IMR-90 (cell line): ENCODE measurements around the gene CFDP1. TPM values are rescaled to one million over a fixed set of nuclear protein-coding genes. Genes with fewer than 3 reads are reported as not detected.

Source experiments
- ATAC-seq: fragments of 200-7000 bp; cut with Tn5 transposase; 2 replicates; pipeline ENCODE4 v1.9.1; 2020; ENCODE audit warnings: low read depth, mild to moderate bottlenecking, moderate library complexity
- BruUV-seq: library from RNA; stranded (reverse); fragments of 400-500 nt; replicated peaks from 2 replicates; lab custom pipeline; 2021; lab: Mats Ljungman, UMichigan
- CTCF ChIA-PET: fragments of 300-600 bp; formaldehyde crosslinking; extraction: SDS; loops from one replicate; lab custom pipeline; 2021; ENCODE audit warnings: antibody characterized with exemption; lab: Yijun Ruan, JAX
- POLR2A ChIA-PET: fragments of 300-600 bp; sonication (Branson Sonifier 250); formaldehyde crosslinking; loops from one replicate; lab custom pipeline; 2022; ENCODE audit warnings: antibody characterized with exemption; ENCODE audit not compliant: unreplicated experiment; lab: Charles Lee
- DNase-seq: peaks from one replicate; pipeline ENCODE4 v3.0.0; 2013
- H2AFZ ChIP-seq: replicated peaks from 2 replicates; pipeline ENCODE3; 2013; ENCODE audit warnings: low read length, mild to moderate bottlenecking; ENCODE audit not compliant: poor library complexity
- H2AK5ac ChIP-seq: 2 replicates; pipeline ENCODE4 v1.6.1; 2013; ENCODE audit warnings: low read depth, low read length, inconsistent platforms
- H2AK9ac ChIP-seq: replicated peaks from 2 replicates; pipeline ENCODE3; 2013; ENCODE audit warnings: mild to moderate bottlenecking, low read depth, low read length, moderate library complexity; ENCODE audit not compliant: poor library complexity
- H2BK120ac ChIP-seq: 2 replicates; pipeline ENCODE4 v1.6.1; 2013; ENCODE audit warnings: low read depth, low read length, inconsistent platforms
- H2BK15ac ChIP-seq: 3 replicates; pipeline ENCODE4 v1.6.1; 2013; ENCODE audit warnings: low read depth, low read length, inconsistent platforms
- H2BK20ac ChIP-seq: 2 replicates; pipeline ENCODE4 v1.6.1; 2013; ENCODE audit warnings: low read depth, mild to moderate bottlenecking, inconsistent platforms, low read length, moderate library complexity
- H2BK5ac ChIP-seq: 2 replicates; pipeline ENCODE4 v1.6.1; 2013; ENCODE audit warnings: mild to moderate bottlenecking, low read depth, low read length, inconsistent platforms; ENCODE audit not compliant: poor library complexity, severe bottlenecking
- H3K14ac ChIP-seq: replicated peaks from 2 replicates; pipeline ENCODE4 v1.6.1; 2013; ENCODE audit warnings: low read depth, low read length, inconsistent platforms
- H3K18ac ChIP-seq: 2 replicates; pipeline ENCODE4 v1.6.1; 2013; ENCODE audit warnings: low read depth, low read length, control low read depth
- H3K23ac ChIP-seq: 2 replicates; pipeline ENCODE4 v1.6.1; 2013; ENCODE audit warnings: low read depth, low read length, inconsistent platforms
- H3K27ac ChIP-seq: 2 replicates; pipeline ENCODE4 v1.5.1; 2013; ENCODE audit warnings: mild to moderate bottlenecking, control low read depth, low read length; ENCODE audit not compliant: insufficient read depth
- H3K27me3 ChIP-seq: 2 replicates; pipeline ENCODE4 v1.6.1; 2013; ENCODE audit warnings: low read length; ENCODE audit not compliant: control insufficient read depth, insufficient read depth
- H3K36me3 ChIP-seq: 2 replicates; pipeline ENCODE4 v1.6.1; 2013; ENCODE audit warnings: low read length, mixed read lengths; ENCODE audit not compliant: control insufficient read depth, insufficient read depth
- H3K4ac ChIP-seq: 2 replicates; pipeline ENCODE4 v1.6.1; 2013; ENCODE audit warnings: low read depth, low read length, inconsistent platforms
- H3K4me1 ChIP-seq: 2 replicates; pipeline ENCODE4 v1.6.1; 2013; ENCODE audit warnings: low read length, mixed read lengths; ENCODE audit not compliant: control insufficient read depth, insufficient read depth
- H3K4me2 ChIP-seq: 2 replicates; pipeline ENCODE4 v1.6.1; 2013; ENCODE audit warnings: low read depth, mild to moderate bottlenecking, control low read depth, low read length, moderate library complexity
- H3K4me3 ChIP-seq: 2 replicates; pipeline ENCODE4 v1.5.1; 2013; ENCODE audit warnings: low read depth, mild to moderate bottlenecking, control low read depth, low read length, moderate library complexity; ENCODE audit not compliant: insufficient read depth
- H3K56ac ChIP-seq: 2 replicates; pipeline ENCODE4 v1.6.1; 2013; ENCODE audit warnings: low read length, inconsistent platforms; ENCODE audit not compliant: insufficient read depth; ENCODE audit errors: extremely low read depth
- H3K79me1 ChIP-seq, 2 experiments: 2 replicates each; pipeline ENCODE4 v1.6.1; 2013; ENCODE audit warnings: low read length in 2 of 2, inconsistent platforms in 1 of 2, low read depth in 1 of 2
- H3K9ac ChIP-seq: 2 replicates; pipeline ENCODE4 v1.6.1; 2013; ENCODE audit warnings: low read depth, low read length, control low read depth
- H3K9me1 ChIP-seq: 2 replicates; pipeline ENCODE4 v1.6.1; 2013; ENCODE audit warnings: low read length, inconsistent platforms; ENCODE audit not compliant: insufficient read depth
- H3K9me3 ChIP-seq: 2 replicates; pipeline ENCODE4 v1.6.1; 2013; ENCODE audit warnings: low read length; ENCODE audit not compliant: control insufficient read depth, insufficient read depth
- H4K20me1 ChIP-seq: 2 replicates; pipeline ENCODE4 v1.6.1; 2013; ENCODE audit warnings: low read length, inconsistent platforms; ENCODE audit not compliant: insufficient read depth
- H4K5ac ChIP-seq: 2 replicates; pipeline ENCODE4 v1.6.1; 2013; ENCODE audit warnings: mild to moderate bottlenecking, low read depth, low read length, control low read depth
- H4K8ac ChIP-seq, 2 experiments: 2 replicates each; pipeline ENCODE4 v1.6.1; 2013; ENCODE audit warnings: low read depth in 2 of 2, low read length in 2 of 2, control low read depth in 1 of 2, inconsistent platforms in 1 of 2
- H4K91ac ChIP-seq: 2 replicates; pipeline ENCODE4 v1.6.1; 2013; ENCODE audit warnings: low read depth, low read length, inconsistent platforms; ENCODE audit not compliant: insufficient read depth
- BHLHE40 ChIP-seq: fragments of 150-350 bp; IDR thresholded peaks from 2 replicates; pipeline ENCODE4 v1.6.1; 2016; ENCODE audit warnings: mild to moderate bottlenecking, low read depth, low read length
- CEBPB ChIP-seq: IDR thresholded peaks from 2 replicates; pipeline ENCODE4 v1.6.1; 2012; ENCODE audit warnings: low read depth, low read length, improper control_type of control experiment
- CHD1 ChIP-seq: IDR thresholded peaks from 2 replicates; pipeline ENCODE4 v1.6.1; 2012; ENCODE audit warnings: low read depth, low read length, improper control_type of control experiment
- FOS ChIP-seq: fragments of 150-350 bp; IDR thresholded peaks from 2 replicates; pipeline ENCODE4 v1.6.1; 2016; ENCODE audit warnings: low read depth, low read length
- MAFK ChIP-seq: IDR thresholded peaks from 2 replicates; pipeline ENCODE4 v1.6.1; 2012; ENCODE audit warnings: low read depth, low read length, improper control_type of control experiment
- MXI1 ChIP-seq: IDR thresholded peaks from 2 replicates; pipeline ENCODE4 v1.6.1; 2012; ENCODE audit warnings: low read depth, mild to moderate bottlenecking, low read length, moderate library complexity, borderline replicate concordance
- NFE2L2 ChIP-seq: fragments of 150-350 bp; IDR thresholded peaks from 2 replicates; pipeline ENCODE4 v1.6.1; 2016; ENCODE audit warnings: low read depth, mild to moderate bottlenecking, low read length
- RAD21 ChIP-seq: IDR thresholded peaks from 2 replicates; pipeline ENCODE4 v1.6.1; 2012; ENCODE audit warnings: low read length, improper control_type of control experiment
- RFX5 ChIP-seq: IDR thresholded peaks from 2 replicates; pipeline ENCODE4 v1.8.0; 2012; ENCODE audit warnings: low read depth, mild to moderate bottlenecking, low read length, moderate library complexity
- WGBS, 2 experiments: methylation state at CpG; one replicate each; pipeline versions ENCODE4 v1.1.5 to v1.1.7; 2013; ENCODE audit warnings: missing lambda C conversion rate in 2 of 2; ENCODE audit not compliant: insufficient read length in 1 of 2; ENCODE audit errors: extremely low coverage in 2 of 2; 5-methylcytosine and 5-hydroxymethylcytosine counted together
- dilution Hi-C: fragments of 300-500 bp; cut with HindIII; formaldehyde crosslinking; loops from one replicate; pipeline ENCODE4 v1.14.3; 2018; ENCODE audit warnings: low sequenced_read_pairs; ENCODE audit not compliant: unreplicated experiment
- in situ Hi-C: fragments of 300-500 bp; cut with MboI; formaldehyde crosslinking; loops from 3 replicates; pipeline ENCODE4 v1.14.3; 2019; ENCODE audit warnings: low sequenced_read_pairs, inconsistent platforms, mixed read lengths
- intact Hi-C: fragments of 100-400 bp; cut with micrococcal nuclease; formaldehyde crosslinking; loops from 2 replicates; pipeline ENCODE4 v1.10.0; 2022
- polyA plus RNA-seq, 3 experiments: library from polyadenylated mRNA; depleted of rRNA; stranded (reverse); fragments of >200 nt; gene quantifications; 2 replicates each; pipeline ENCODE4 v1.2.3, GENCODE V29; 2012; ENCODE audit warnings: low replicate concordance in 1 of 3
- total RNA-seq: library from RNA; depleted of rRNA; stranded (reverse); fragments of >200 nt; gene quantifications from 2 replicates; pipeline ENCODE4 v1.2.3, GENCODE V29; 2012
- TF ChIP-seq, protein P1 (sequence below): fragments of 150-350 bp; IDR thresholded peaks from 2 replicates; pipeline ENCODE4 v1.6.1; 2017; ENCODE audit warnings: mild to moderate bottlenecking, antibody characterized with exemption, low read length, low read depth
- TF ChIP-seq, protein P2 (sequence below): conservative IDR thresholded peaks from 2 replicates; pipeline ENCODE4 v1.5.1; 2012; ENCODE audit warnings: mild to moderate bottlenecking, low read depth, low read length, improper control_type of control experiment

CFDP1 gene
- total and polyA plus RNA-seq, 2 of the 4 experiments (the other 2 are of a cell fraction): 15.6 to 38.7 TPM

DNA sequence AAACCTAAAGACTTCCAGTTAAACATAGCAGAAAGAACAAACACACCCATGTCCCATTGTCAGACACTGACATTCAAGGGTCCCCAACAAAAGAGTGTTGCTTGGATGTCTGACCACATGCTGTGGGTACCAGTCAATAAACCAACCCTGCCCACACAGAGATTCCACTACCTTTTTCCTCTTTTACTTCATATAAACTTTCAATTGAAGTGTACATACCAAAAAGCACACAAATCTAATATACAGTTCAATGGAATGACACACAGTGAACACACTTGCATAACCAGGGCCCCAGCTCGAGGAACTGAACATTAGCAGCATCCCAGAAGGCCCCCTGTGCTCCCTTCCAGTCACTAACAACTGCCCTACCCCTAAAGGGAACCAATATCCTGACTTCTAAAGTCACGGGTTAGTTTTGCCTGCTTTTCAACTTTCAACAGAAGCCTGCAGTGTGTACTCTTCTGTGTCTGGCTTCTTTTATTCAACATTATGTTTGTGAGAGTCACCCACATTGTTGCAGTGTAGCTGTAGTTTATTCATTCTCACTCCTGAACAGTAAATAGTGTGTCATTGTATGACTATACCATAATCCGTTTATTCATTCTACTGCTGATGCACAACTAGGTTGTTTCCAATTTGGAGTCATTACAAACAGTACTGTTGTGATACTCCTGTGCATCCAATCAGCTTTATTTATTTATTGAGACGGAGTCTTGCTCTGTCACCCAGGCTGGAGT lies 18.0 kb downstream of the CFDP1 start:
- H3K4me2 ChIP-seq: peak overlapping the region; percentile 67
- H3K9me3 ChIP-seq: no peaks in the 10 kb centered on the region
- H3K27me3 ChIP-seq: no peaks in the 10 kb centered on the region
- 0 out of 2 replicates have a peak overlapping the region, but pooled peaks have one; percentile 37 for H3K14ac ChIP-seq
- DNase-seq (peak; percentile 69), ATAC-seq (peak; percentile 66)
- peaks cover 12% of the 10 kb centered on the region for H3K36me3 ChIP-seq
- WGBS, 2 experiments: no CpG with 5 or more reads among the region's 4 CpGs
- TF ChIP-seq CHD1 (no peak), MXI1 (no peak), RAD21 (no peak), CEBPB (0 out of 2 replicates have a peak, but pooled peaks have one; percentile 20), NFE2L2 (no peak), MAFK (no peak), BHLHE40 (no peak), FOS (peak; percentile 32; the same call in 1 of the 2 replicates), RFX5 (no peak)
- TF ChIP-seq, protein P1, sequence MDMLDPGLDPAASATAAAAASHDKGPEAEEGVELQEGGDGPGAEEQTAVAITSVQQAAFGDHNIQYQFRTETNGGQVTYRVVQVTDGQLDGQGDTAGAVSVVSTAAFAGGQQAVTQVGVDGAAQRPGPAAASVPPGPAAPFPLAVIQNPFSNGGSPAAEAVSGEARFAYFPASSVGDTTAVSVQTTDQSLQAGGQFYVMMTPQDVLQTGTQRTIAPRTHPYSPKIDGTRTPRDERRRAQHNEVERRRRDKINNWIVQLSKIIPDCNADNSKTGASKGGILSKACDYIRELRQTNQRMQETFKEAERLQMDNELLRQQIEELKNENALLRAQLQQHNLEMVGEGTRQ: no peak
- TF ChIP-seq, protein P2, sequence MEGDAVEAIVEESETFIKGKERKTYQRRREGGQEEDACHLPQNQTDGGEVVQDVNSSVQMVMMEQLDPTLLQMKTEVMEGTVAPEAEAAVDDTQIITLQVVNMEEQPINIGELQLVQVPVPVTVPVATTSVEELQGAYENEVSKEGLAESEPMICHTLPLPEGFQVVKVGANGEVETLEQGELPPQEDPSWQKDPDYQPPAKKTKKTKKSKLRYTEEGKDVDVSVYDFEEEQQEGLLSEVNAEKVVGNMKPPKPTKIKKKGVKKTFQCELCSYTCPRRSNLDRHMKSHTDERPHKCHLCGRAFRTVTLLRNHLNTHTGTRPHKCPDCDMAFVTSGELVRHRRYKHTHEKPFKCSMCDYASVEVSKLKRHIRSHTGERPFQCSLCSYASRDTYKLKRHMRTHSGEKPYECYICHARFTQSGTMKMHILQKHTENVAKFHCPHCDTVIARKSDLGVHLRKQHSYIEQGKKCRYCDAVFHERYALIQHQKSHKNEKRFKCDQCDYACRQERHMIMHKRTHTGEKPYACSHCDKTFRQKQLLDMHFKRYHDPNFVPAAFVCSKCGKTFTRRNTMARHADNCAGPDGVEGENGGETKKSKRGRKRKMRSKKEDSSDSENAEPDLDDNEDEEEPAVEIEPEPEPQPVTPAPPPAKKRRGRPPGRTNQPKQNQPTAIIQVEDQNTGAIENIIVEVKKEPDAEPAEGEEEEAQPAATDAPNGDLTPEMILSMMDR: no peak
- H3K79me1 ChIP-seq: peaks cover 31 to 51% of the 10 kb centered on the region in 2 experiments
- H2BK120ac ChIP-seq: peak overlapping the region; percentile 50; the same call in 1 of the 2 replicates
- dilution Hi-C loops: no loop called here
- no peak overlapping the region for H2AFZ ChIP-seq
- H4K91ac ChIP-seq: peak overlapping the region; percentile 50; the same call in 1 of the 2 replicates
- H2AK9ac ChIP-seq: peak overlapping the region; percentile 67
- H3K9me1 ChIP-seq: peaks cover 13% of the 10 kb centered on the region
- peak overlapping the region; percentile 73; the same call in 1 of the 2 replicates for H3K18ac ChIP-seq
- no peak overlapping the region for H3K9ac ChIP-seq
- no peak overlapping the region for H3K4me3 ChIP-seq
- peak overlapping the region; percentile 26 for H3K27ac ChIP-seq
- peak overlapping the region; percentile 76; the same call in 1 of the 2 replicates for H3K23ac ChIP-seq
- H2BK5ac ChIP-seq: peak overlapping the region; percentile 80
- BruUV-seq: no TSS peak
- peak overlapping the region; percentile 41; the same call in 1 of the 2 replicates for H3K4ac ChIP-seq
- ChIA-PET CTCF (interaction anchor here (0.9 to 1.0 kb wide), 2 partner anchors 170 to 216 kb away, joined by 3 read pairs; no protein-coding TSS in a partner anchor), POLR2A (no interaction called here)
- intact Hi-C loops: no loop called here
- in situ Hi-C loops: no loop called here
- H3K4me1 ChIP-seq: peaks cover 16% of the 10 kb centered on the region
- H4K8ac ChIP-seq: peak overlapping the region in 1 of 2 experiments; percentile 34; a peak in 1 of 4 replicates
- H2BK15ac ChIP-seq: no peak overlapping the region
- no peak overlapping the region; the same call in none of the 2 replicates for H3K56ac ChIP-seq
- H4K5ac ChIP-seq: no peak overlapping the region
- 0 out of 2 replicates have a peak overlapping the region, but pooled peaks have one; percentile 8 for H2BK20ac ChIP-seq
- H2AK5ac ChIP-seq: no peak overlapping the region
- H4K20me1 ChIP-seq: peaks cover 20% of the 10 kb centered on the region
